GM18526 (cell line): Measurements from ENCODE around the gene MED25.

Experiments used
- POLR2A ChIP-seq: IDR thresholded peaks from 3 replicates; pipeline ENCODE4 v1.6.1; 2011; ENCODE audit not compliant: insufficient read length; ENCODE audit errors: extremely low read depth

MED25 gene

GRCh38 chr19:49877020-49877878 lies 59.2 kb downstream of the MED25 start, which contains the start of the genes AKT1S1 and TBC1D17:
Gene AKT1S1 (minus strand): TSS chr19:49877355. CDS start chr19:49873295, 4,060 bp downstream.
Gene TBC1D17 (plus strand): TSS chr19:49877702. CDS start chr19:49877724, 22 bp downstream.
- peak; percentile 68 for TF ChIP-seq POLR2A

- peak; percentile 0 for TF ChIP-seq POLR2A
These were observed 60.0 kb downstream of the MED25 start for GRCh38 chr19:49877879-49878743.

- no peak for TF ChIP-seq POLR2A
These were observed 60.6 kb downstream of the MED25 start for GRCh38 chr19:49878744-49879070.

GRCh38 chr19:49879243-49879963 lies 61.3 kb downstream of the MED25 start:
- no peak for TF ChIP-seq POLR2A

GRCh38 chr19:49880162-49880869 lies 62.2 kb downstream of the MED25 start:
- TF ChIP-seq POLR2A: no peak

GRCh38 chr19:49881186-49881585 lies 63.1 kb downstream of the MED25 start:
- no peak for TF ChIP-seq POLR2A

GRCh38 chr19:49881672-49882394 lies 63.7 kb downstream of the MED25 start:
- TF ChIP-seq POLR2A: no peak

- TF ChIP-seq POLR2A: no peak
These were observed 64.6 kb downstream of the MED25 start for GRCh38 chr19:49882643-49883042.

- TF ChIP-seq POLR2A: no peak
These were observed 65.0 kb downstream of the MED25 start for GRCh38 chr19:49883094-49883493.

- TF ChIP-seq POLR2A: no peak
These were observed 66.0 kb downstream of the MED25 start for GRCh38 chr19:49884109-49884508.

GRCh38 chr19:49884760-49885159 lies 66.7 kb downstream of the MED25 start:
- no peak for TF ChIP-seq POLR2A
